ENCODE results near the gene TYRO3. TPM values are rescaled to one million over a fixed set of nuclear protein-coding genes. Genes with fewer than 3 reads are reported as not detected.

Gene TYRO3
- total RNA-seq, 1 donor from 2014 or later: 0.22 TPM

GRCh38 chr15:41573396-41573795, 14.4 kb downstream of the TYRO3 start:
- Mint-ChIP-seq H3K27ac (no peak overlapping the region), H3K27me3 (peaks cover 3% of the 10 kb centered on the region), H3K36me3 (ENCODE audit: low read depth) (no peaks in the 10 kb centered on the region), H3K9me3 (no peaks in the 10 kb centered on the region), H3K4me1 (no peaks in the 10 kb centered on the region), H3K4me3 (no peak overlapping the region)
- no peak for ATAC-seq (ENCODE audit: low read depth)
- intact Hi-C loops (cut with micrococcal nuclease): no loop called here
- no peak for DNase-seq
- ChIA-PET CTCF (no interaction called here), POLR2A (no interaction called here)
- no peak for TF ChIP-seq CTCF (IDR thresholded peaks at IDR 0.05)

GRCh38 chr15:41574158-41574557, 15.1 kb downstream of the TYRO3 start:
- Mint-ChIP-seq H3K9me3 (no peaks in the 10 kb centered on the region), H3K27me3 (peaks cover 3% of the 10 kb centered on the region), H3K4me1 (no peaks in the 10 kb centered on the region), H3K4me3 (no peak overlapping the region), H3K36me3 (ENCODE audit: low read depth) (no peaks in the 10 kb centered on the region), H3K27ac (no peak overlapping the region)
- TF ChIP-seq CTCF (IDR thresholded peaks at IDR 0.05): no peak
- no peak for ATAC-seq (ENCODE audit: low read depth)
- ChIA-PET CTCF (no interaction called here), POLR2A (no interaction called here)
- intact Hi-C loops (cut with micrococcal nuclease): no loop called here
- DNase-seq: no peak

- H3K9me3 Mint-ChIP-seq: no peaks in the 10 kb centered on the region
- peaks cover 3% of the 10 kb centered on the region for H3K27me3 Mint-ChIP-seq
- H3K27ac Mint-ChIP-seq: no peak overlapping the region
- no peaks in the 10 kb centered on the region for H3K36me3 Mint-ChIP-seq (ENCODE audit: low read depth)
- no peaks in the 10 kb centered on the region for H3K4me1 Mint-ChIP-seq
- DNase-seq (no peak), ATAC-seq (ENCODE audit: low read depth) (no peak)
- POLR2A ChIA-PET: no interaction called here
- no peak overlapping the region for H3K4me3 Mint-ChIP-seq
- intact Hi-C loops (cut with micrococcal nuclease): no loop called here
- CTCF ChIA-PET: no interaction called here
- TF ChIP-seq CTCF (IDR thresholded peaks at IDR 0.05): no peak
Measured at GRCh38 chr15:41575282-41575681, 16.3 kb downstream of the TYRO3 start.

GRCh38 chr15:41577863-41578735, 19.1 kb downstream of the TYRO3 start:
- H3K27ac Mint-ChIP-seq: no peak overlapping the region

More at GRCh38 chr15:41577863-41578735, 19.1 kb downstream of the TYRO3 start:
- DNase-seq (no peak), ATAC-seq (ENCODE audit: low read depth) (no peak)
- Mint-ChIP-seq H3K36me3 (ENCODE audit: low read depth) (no peaks in the 10 kb centered on the region), H3K4me1 (no peaks in the 10 kb centered on the region), H3K4me3 (no peak overlapping the region), H3K27me3 (peaks cover 12% of the 10 kb centered on the region), H3K9me3 (no peaks in the 10 kb centered on the region)
- CTCF ChIA-PET: no interaction called here
- POLR2A ChIA-PET: no interaction called here
- intact Hi-C loops (cut with micrococcal nuclease): no loop called here
- no peak for TF ChIP-seq CTCF (IDR thresholded peaks at IDR 0.05)
